Activated T-helper 17 cell treated with anti-CD3 and anti-CD28 coated beads, Interleukin-2, amount 50 U/mL, for 72 hours (primary cell): ENCODE measurements around the gene MORN1. TPM values are rescaled to one million over a fixed set of nuclear protein-coding genes. Genes with fewer than 3 reads are reported as not detected.
"Not testable (repeated sequence)": the region's sequence is repeated elsewhere in the genome, so short reads cannot be mapped to it uniquely, and the experiment has no call there.

Experiments
- ATAC-seq: fragments of 150-1000 bp; cut with Tn5 transposase; replicated peaks from 2 replicates; pipeline ENCODE4 v1.10.0; 2021; ENCODE audit warnings: mild to moderate bottlenecking, moderate library complexity
- H3K27ac Mint-ChIP-seq: one replicate; pipeline ENCODE4 v1.8.0; 2022; ENCODE audit warnings: mixed read lengths
- H3K27me3 Mint-ChIP-seq: one replicate; pipeline ENCODE4 v1.8.0; 2022; ENCODE audit warnings: mixed read lengths
- H3K36me3 Mint-ChIP-seq: one replicate; pipeline ENCODE4 v1.8.0; 2022; ENCODE audit warnings: low read depth, mild to moderate bottlenecking, mixed read lengths
- H3K4me1 Mint-ChIP-seq: one replicate; pipeline ENCODE4 v1.8.0; 2022; ENCODE audit warnings: mixed read lengths
- H3K4me3 Mint-ChIP-seq: one replicate; pipeline ENCODE4 v1.8.0; 2022; ENCODE audit warnings: mild to moderate bottlenecking, mixed read lengths
- H3K9me3 Mint-ChIP-seq: one replicate; pipeline ENCODE4 v1.8.0; 2022; ENCODE audit warnings: mixed read lengths
- total RNA-seq, 2 donors: library from RNA; stranded (reverse); gene quantifications; one replicate each; pipeline ENCODE4 v1.2.3, GENCODE V29; 2022

MORN1 gene
- 1 to 10 TPM; 4.4 to 5.3 TPM for total RNA-seq

DNA sequence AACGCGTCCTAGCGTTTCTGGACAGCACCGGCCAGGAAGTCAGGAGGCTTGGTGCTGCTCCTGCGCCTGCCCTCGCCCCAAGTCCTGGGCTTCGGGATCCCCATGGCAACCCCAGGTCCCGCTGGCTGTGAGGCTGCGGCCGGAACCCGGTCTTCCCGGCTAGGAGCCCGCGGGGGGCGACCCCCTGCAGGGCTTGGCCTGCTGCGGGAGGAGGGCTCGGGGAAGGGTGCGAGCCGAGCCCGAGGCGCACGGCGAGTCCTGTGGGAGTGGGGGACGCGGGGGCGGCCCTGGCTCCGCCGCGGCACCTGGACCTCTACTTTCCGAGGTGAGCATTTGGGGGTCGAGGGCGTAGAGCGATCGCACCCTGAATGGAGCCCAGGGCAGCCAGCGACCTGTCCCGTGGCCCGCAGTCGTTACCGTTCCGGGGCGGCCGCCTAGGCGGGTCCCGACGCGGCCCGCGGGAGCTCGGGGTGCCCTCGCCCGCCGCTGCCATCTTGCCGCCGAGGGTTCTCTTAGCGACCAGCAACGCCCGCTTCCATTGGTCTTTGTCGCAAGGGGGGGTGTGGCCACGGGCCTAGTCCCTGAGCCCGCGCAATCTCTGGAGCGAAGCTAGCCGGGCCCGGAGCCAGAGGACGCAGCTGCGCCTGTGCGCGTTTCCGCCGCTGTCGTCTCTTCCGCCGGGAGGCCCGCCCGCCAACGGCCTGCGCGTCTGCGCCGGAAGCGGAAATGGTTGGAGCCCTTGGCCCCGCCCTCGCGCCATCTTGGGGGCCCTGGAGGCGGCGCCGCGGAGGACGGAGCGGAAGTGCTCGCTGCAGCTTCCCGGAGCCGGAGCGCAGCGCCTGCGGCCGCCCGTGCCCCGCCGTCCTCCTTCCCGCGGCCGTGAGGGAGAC, at the start of gene MORN1, which contains the start of gene RER1:
MORN1 (minus strand) TSS at position 514 of the 890 bp plus-strand sequence; CDS start at position 493, 21 bp downstream.
RER1 (plus strand) TSS at position 801 of the 890 bp plus-strand sequence. CDS start 3,950 bp downstream, outside the sequence.
- Mint-ChIP-seq H3K4me1 (peaks cover 19% of the 10 kb centered on the region), H3K27me3 (no peaks in the 10 kb centered on the region), H3K36me3 (peaks cover 41% of the 10 kb centered on the region), H3K4me3 (peak within 1 kb of the TSS; percentile 87), H3K9me3 (no peaks in the 10 kb centered on the region), H3K27ac (peak within 1 kb of the TSS; percentile 92)
- peak; percentile 99 for ATAC-seq

DNA sequence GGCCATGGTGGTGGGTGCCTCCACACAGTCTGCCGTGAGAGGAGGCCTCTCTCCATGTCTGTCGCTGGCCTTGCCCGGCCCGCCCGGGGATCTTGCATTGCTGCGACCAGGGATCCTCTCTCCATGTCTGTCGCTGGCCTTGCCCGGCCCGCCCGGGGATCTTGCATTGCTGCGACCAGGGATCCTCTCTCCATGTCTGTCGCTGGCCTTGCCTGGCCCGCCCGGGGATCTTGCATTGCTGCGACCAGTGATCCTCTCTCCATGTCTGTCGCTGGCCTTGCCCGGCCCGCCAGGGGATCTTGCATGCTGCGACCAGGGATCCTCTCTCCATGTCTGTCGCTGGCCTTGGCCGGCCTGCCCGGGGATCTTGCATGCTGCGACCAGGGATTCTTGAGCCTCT, 49.0 kb upstream of the MORN1 start:
- not testable (repeated sequence) for H3K27ac Mint-ChIP-seq, H3K4me1 Mint-ChIP-seq, H3K9me3 Mint-ChIP-seq, H3K36me3 Mint-ChIP-seq, H3K4me3 Mint-ChIP-seq, H3K27me3 Mint-ChIP-seq, ATAC-seq

DNA sequence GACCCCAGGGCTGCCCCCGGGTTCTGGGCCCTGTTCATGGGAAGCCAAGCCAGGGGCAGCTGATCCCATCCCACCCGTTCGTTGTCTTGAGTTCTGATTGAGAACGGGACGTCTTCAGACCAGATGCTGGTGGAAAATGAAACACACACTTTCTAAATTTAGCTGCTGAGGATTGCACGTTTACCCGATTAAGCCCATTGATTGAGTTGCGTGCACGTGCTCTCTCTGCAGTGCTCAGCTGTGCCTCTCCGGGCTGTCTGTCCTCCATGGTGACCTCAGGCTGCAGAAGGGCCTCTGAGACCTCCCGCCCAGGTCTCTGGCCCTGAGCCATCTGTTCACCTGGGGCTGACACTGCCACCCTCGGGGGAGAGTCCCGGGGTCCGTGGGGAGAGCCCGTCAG, 48.0 kb upstream of the MORN1 start:
- Mint-ChIP-seq H3K27ac (no peak overlapping the region), H3K4me1 (no peaks in the 10 kb centered on the region), H3K4me3 (no peak overlapping the region), H3K9me3 (no peaks in the 10 kb centered on the region), H3K27me3 (no peaks in the 10 kb centered on the region), H3K36me3 (no peaks in the 10 kb centered on the region)
- ATAC-seq = no peak

DNA sequence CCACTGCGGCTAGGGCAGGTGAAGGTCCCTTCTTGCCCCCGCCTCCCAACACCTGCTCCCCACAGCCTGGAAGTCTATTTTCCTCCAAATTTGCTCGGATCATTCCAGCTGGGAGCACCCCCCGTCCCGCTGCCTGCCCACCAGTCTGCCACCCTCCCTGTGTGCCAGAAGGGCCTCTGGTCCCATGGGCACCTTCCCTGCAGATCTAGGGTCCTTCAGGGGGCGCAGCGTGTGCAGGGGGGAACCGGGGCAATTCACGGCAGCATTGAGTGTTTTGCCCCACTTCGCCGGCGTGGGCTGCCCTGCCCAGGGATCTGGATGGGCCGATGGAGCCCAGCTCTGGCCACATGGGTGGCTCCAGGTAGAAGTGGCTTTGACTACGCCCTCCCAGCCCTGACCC, 47.3 kb upstream of the MORN1 start:
- ATAC-seq = no peak
- H3K4me3 Mint-ChIP-seq = no peak overlapping the region
- no peaks in the 10 kb centered on the region for H3K9me3 Mint-ChIP-seq

DNA sequence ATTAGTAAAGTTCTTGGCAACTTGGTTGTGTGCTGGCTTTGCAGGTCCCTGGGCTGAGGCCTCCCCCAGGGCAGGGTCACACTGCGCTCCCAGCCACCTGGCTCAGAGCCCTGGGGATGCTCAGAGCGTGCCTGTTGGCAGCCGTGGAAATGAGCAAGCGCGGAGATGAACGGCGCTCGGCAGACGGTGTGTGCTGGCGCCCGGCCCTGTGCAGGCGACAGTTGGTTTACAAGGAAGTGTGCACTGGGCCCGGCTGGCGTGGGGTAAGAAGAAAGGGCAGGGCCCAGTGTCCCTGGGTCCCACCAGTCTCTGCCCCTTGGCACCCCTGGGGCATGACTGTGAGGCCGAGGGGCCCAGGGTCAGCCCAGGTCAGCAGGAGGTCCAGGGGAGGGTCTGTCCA, 46.7 kb upstream of the MORN1 start:
- no peaks in the 10 kb centered on the region for H3K27me3 Mint-ChIP-seq
- no peak overlapping the region for H3K27ac Mint-ChIP-seq
- H3K4me3 Mint-ChIP-seq = no peak overlapping the region
- no peaks in the 10 kb centered on the region for H3K4me1 Mint-ChIP-seq
- H3K9me3 Mint-ChIP-seq = no peaks in the 10 kb centered on the region
- H3K36me3 Mint-ChIP-seq = no peaks in the 10 kb centered on the region
- ATAC-seq = no peak

More for the DNA sequence above, 47.3 kb upstream of the MORN1 start:
- H3K27me3 Mint-ChIP-seq = no peaks in the 10 kb centered on the region
- no peaks in the 10 kb centered on the region for H3K36me3 Mint-ChIP-seq
- no peak overlapping the region for H3K27ac Mint-ChIP-seq
- H3K4me1 Mint-ChIP-seq = no peaks in the 10 kb centered on the region

DNA sequence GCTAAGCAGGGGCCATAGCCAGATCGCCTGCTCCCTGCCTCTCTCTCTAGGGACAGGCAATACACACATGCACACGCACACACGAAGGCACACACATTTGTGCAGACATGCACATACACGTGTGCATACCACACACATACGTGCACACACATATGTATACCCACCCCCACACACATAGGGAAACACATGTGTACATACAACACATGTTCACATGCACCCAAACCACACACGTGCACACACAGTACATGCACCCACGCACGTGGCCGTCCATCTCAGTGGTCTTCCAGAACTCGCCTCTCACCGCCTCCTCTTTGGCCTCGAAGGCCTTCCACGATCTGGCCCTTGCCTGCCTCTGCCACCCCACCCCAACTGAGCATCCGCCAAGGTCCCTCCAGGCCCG, 46.3 kb upstream of the MORN1 start:
- no peaks in the 10 kb centered on the region for H3K9me3 Mint-ChIP-seq
- H3K36me3 Mint-ChIP-seq = no peaks in the 10 kb centered on the region
- no peak for ATAC-seq
- peak overlapping the region; percentile 6 for H3K27ac Mint-ChIP-seq
- no peaks in the 10 kb centered on the region for H3K4me1 Mint-ChIP-seq
- H3K27me3 Mint-ChIP-seq = no peaks in the 10 kb centered on the region
- H3K4me3 Mint-ChIP-seq = no peak overlapping the region

DNA sequence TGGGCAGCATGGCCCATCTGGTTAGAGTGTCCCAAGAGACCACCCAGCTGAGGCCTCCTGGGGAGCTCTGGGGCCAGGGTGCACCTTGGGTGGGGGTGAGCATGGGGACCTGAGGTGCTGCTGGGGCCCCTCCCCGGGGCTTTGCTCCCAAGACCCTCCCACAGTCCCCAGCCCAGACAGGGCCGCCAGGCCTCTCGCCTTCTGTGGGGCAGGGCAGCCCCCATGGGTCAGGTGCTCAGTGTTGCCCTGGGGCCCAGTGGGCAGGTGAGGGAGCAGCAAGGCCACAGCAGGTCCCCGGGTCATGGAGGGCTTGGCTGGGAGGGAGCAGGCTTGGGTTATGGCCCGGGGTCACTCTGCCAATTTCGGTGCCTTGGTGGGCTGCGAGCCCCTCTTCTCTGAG, 45.5 kb upstream of the MORN1 start:
- Mint-ChIP-seq H3K27me3 (no peaks in the 10 kb centered on the region), H3K36me3 (no peaks in the 10 kb centered on the region), H3K4me1 (no peaks in the 10 kb centered on the region), H3K9me3 (no peaks in the 10 kb centered on the region), H3K27ac (no peak overlapping the region), H3K4me3 (no peak overlapping the region)
- no peak for ATAC-seq

DNA sequence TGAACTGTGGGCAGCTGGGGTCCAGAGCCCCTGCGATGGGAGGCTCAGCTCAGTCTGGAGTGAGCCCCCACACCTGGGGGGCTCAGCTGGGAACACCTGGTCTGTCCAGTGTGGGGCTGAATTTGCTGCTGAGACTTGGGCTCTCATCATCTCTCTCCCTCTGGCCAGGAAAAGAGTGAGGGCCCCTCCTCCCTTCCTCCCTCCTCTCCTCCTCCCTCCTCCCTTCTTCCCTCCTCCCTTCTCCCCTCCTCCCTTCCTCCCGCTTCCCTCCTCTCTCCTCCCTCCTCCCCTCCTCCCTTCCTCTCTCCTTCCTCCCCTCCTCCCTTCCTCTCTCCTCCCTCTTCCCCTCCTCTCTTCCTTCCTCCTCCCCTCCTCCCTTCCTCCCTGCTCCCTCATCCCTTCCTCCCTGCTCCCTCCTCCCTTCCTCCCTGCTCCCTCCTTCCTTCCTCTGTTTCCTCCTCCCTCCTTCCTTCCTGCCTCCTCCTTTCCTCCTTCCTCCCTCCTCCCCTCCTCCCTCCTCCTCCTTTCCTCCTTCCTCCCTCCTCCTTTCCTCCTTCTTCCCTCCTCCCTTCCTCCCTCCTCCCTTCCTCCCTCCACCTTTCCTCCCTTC, 44.5 kb upstream of the MORN1 start:
- no peaks in the 10 kb centered on the region for H3K27me3 Mint-ChIP-seq
- no peaks in the 10 kb centered on the region for H3K9me3 Mint-ChIP-seq
- H3K4me3 Mint-ChIP-seq = no peak overlapping the region

DNA sequence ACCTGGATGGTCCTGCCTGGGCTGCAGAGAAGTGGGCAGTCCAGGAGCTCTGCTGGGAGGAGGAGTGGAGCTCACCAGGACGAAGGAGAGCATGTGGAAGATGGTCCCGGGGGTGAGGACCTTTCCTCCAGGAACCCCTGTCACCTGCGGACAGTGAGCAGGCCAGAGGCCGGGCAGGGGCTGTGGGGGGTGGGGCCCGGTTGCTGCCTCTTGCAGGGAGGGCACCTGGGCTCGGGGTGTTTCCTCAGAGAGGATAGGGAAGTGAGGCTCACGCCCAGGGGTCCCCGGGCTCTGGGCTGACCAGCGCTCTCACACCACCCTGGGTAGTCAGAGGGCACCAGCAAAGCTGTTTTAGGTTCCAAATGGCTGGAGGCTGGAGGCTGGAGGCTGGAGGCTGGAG, 43.7 kb upstream of the MORN1 start:
- H3K27me3 Mint-ChIP-seq = no peaks in the 10 kb centered on the region
- no peak overlapping the region for H3K27ac Mint-ChIP-seq
- ATAC-seq = no peak
- no peaks in the 10 kb centered on the region for H3K36me3 Mint-ChIP-seq
- no peaks in the 10 kb centered on the region for H3K9me3 Mint-ChIP-seq
- no peak overlapping the region for H3K4me3 Mint-ChIP-seq
- no peaks in the 10 kb centered on the region for H3K4me1 Mint-ChIP-seq

More for the DNA sequence above, 44.5 kb upstream of the MORN1 start:
- Mint-ChIP-seq H3K27ac (no peak overlapping the region), H3K36me3 (no peaks in the 10 kb centered on the region), H3K4me1 (no peaks in the 10 kb centered on the region)
- no peak for ATAC-seq

DNA sequence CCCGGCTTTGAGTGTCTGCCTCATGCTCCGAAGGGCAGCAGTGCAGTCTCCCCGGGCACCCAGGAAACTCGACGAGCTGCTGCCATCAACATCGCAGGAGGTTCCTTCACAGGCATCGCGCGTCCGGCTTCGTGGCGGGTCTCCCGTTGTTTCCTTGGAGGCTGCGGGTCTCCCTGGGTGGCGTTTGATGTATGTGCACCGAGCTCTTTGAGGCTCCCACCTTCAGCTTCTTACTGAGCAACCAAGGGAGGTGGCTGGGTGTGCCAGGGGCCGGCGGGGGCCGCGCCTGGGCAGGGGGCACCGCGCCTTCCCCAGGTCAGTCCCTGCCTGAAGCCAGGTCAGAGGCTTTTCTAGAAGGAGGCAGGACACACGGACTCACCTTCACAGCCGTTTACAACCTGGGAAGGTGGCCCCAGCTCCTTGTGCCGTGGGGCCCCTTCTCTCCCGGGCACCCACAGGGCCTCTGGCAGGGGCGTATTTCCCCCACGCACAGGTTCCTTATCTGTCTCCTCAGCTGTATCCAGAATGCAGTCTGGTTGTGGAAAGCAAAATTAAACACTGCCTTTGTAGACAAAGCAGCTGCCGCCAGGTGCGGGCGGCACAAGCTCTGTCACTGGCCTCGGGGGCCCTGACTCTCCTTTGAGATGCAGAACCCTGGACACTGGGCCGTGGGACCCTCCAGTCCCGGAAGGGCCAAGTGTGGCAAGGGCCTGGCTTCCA, 42.7 kb upstream of the MORN1 start:
- no peaks in the 10 kb centered on the region for H3K36me3 Mint-ChIP-seq
- no peak overlapping the region for H3K27ac Mint-ChIP-seq
- H3K27me3 Mint-ChIP-seq = no peaks in the 10 kb centered on the region
- no peaks in the 10 kb centered on the region for H3K4me1 Mint-ChIP-seq
- no peaks in the 10 kb centered on the region for H3K9me3 Mint-ChIP-seq
- no peak overlapping the region for H3K4me3 Mint-ChIP-seq
- ATAC-seq = no peak

DNA sequence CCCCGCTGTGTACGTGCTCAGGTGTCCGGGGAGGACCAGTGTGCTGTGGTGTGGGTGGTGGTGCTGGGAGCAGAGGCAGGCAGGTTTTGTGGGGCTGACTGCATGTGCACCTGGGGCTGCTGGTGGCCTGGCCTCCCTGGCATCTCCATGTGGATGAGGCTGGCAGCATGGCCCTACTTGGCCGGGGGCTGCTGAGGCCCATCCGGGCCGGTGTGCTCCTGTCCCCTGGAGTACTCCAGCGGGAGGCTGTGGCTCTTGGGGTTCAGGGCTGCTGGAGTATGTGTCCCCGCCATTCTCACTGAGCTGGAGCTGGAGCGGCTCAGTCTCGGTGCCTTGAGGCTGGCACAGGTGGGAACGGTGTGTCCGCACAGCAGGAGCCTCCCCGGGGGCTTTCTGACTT, 41.8 kb upstream of the MORN1 start:
- no peak overlapping the region for H3K4me3 Mint-ChIP-seq
- H3K4me1 Mint-ChIP-seq = no peaks in the 10 kb centered on the region
- no peak for ATAC-seq
- no peaks in the 10 kb centered on the region for H3K36me3 Mint-ChIP-seq
- H3K9me3 Mint-ChIP-seq = no peaks in the 10 kb centered on the region
- no peak overlapping the region for H3K27ac Mint-ChIP-seq
- no peaks in the 10 kb centered on the region for H3K27me3 Mint-ChIP-seq

DNA sequence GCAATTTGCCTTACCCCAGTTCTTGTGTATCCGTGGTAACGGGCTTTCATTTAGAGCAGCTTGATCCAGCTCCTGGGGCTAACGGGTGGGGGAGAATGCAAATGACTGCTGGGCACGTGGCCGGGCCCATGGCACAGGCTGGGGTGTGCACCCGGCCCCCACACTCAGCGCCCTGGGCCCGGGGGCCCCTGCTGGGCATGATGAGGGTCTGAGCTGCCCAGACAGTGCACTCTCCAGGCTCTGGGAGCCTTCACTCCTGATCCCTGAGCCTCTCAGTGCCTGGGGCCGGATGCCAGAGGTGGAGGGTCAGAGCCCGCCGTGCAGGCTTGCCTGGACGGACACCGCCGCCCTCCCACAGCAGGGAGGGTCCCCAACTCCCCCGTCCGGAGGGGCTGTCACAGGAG, 41.1 kb upstream of the MORN1 start:
- H3K4me3 Mint-ChIP-seq = no peak overlapping the region
- no peak for ATAC-seq
- no peaks in the 10 kb centered on the region for H3K36me3 Mint-ChIP-seq
- no peaks in the 10 kb centered on the region for H3K9me3 Mint-ChIP-seq
- no peaks in the 10 kb centered on the region for H3K4me1 Mint-ChIP-seq
- H3K27me3 Mint-ChIP-seq = no peaks in the 10 kb centered on the region
- no peak overlapping the region for H3K27ac Mint-ChIP-seq

DNA sequence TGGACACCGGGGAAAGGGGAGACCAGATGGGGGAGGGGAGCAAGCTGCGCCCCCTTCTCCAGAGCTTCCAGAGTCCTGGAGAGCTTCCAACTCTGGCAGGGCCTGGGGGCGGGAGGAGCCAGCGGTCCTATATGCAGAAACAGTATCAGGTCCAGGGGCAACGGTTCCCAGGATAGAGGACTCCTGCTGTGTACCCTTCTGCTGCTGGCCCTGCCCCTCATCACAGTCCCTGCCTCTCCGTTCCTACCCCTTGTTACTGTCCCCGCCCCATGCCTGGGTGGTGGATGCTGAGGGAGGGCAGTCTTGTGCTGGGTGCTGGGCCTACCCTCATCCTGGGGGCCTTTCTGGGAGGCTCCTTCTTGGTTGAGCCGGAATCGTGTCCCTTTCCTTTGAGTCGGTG, 40.2 kb upstream of the MORN1 start:
- H3K4me1 Mint-ChIP-seq = no peaks in the 10 kb centered on the region
- ATAC-seq = no peak
- no peaks in the 10 kb centered on the region for H3K36me3 Mint-ChIP-seq
- H3K4me3 Mint-ChIP-seq = no peak overlapping the region
- no peak overlapping the region for H3K27ac Mint-ChIP-seq
- no peaks in the 10 kb centered on the region for H3K9me3 Mint-ChIP-seq
- H3K27me3 Mint-ChIP-seq = no peaks in the 10 kb centered on the region

DNA sequence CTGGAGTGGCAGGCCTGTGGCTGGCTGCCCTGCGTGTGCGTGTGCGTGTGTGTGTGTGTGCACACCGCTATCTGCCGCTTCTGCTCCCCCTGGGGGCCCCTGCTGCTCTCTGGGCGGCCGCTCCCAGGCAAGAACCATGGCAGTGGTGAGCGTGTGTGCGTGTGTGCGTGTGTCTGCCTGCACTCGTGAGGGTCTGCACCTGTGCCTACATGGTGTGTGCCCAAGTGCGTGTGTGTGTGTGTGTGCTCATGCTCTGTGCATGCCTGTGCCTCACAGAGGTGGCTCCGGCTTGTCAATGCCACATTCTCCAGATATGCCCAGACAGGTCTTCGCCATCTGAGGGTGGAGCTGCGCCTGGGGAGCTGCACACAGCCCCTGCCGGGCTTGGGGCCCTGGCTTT, 39.7 kb upstream of the MORN1 start:
- Mint-ChIP-seq H3K36me3 (no peaks in the 10 kb centered on the region), H3K9me3 (no peaks in the 10 kb centered on the region), H3K4me3 (no peak overlapping the region), H3K27me3 (no peaks in the 10 kb centered on the region), H3K4me1 (no peaks in the 10 kb centered on the region), H3K27ac (no peak overlapping the region)
- ATAC-seq = no peak

DNA sequence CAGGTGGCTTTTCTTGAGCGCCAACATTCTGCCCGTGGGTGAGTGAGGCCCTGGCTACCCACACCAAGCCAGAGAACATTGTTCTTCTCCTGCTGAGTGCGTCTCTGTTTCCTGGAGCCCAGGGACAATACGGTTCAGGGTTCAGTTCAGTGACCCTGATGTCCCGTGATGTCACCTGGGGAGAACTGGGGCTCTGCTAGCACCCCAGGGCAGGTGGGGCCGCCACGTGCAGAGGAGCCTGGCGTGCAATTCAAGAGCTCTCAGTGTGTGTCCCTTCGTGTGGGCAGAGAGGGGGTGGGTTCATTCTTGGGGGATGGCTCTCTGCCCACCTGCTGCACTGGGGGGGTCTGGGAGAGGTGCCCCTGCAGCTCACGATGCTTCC, 39.2 kb upstream of the MORN1 start:
- no peak for ATAC-seq

More for the DNA sequence above, 39.2 kb upstream of the MORN1 start:
- Mint-ChIP-seq H3K27me3 (no peaks in the 10 kb centered on the region), H3K27ac (no peak overlapping the region), H3K9me3 (no peaks in the 10 kb centered on the region), H3K4me1 (no peaks in the 10 kb centered on the region), H3K4me3 (no peak overlapping the region), H3K36me3 (no peaks in the 10 kb centered on the region)
